Fibroblast of the aortic adventitia (primary cell): ENCODE data around the gene HBG1. TPM values are rescaled to one million over a fixed set of nuclear protein-coding genes. Genes with fewer than 3 reads are reported as not detected.
"Not testable (repeated sequence)": the region's sequence is repeated elsewhere in the genome, so short reads cannot be mapped to it uniquely, and the experiment has no call there.

Experiments used
- DNase-seq: peaks from one replicate; pipeline ENCODE4 v3.0.0-alpha.2; 2010; ENCODE audit warnings: low read depth
- H3K4me3 ChIP-seq: 2 replicates; pipeline ENCODE4 v1.5.1; 2011; ENCODE audit warnings: low read depth, mild to moderate bottlenecking, control low read depth, low read length, moderate library complexity
- CTCF ChIP-seq: IDR thresholded peaks from 2 replicates; pipeline ENCODE4 v1.5.1; 2011; ENCODE audit warnings: mild to moderate bottlenecking, low read length, control low read depth, inconsistent platforms; ENCODE audit not compliant: insufficient read depth
- total RNA-seq: library from RNA; depleted of rRNA; stranded (reverse); fragments of >200 nt; gene quantifications from 2 replicates; pipeline ENCODE4 v1.2.3, GENCODE V29; 2012; ENCODE audit warnings: low replicate concordance

HBG1 gene
- total RNA-seq, 1 donor: not detected

GRCh38 chr11:5252919-5253265 lies 3.2 kb upstream of the HBG1 start:
- no peak for TF ChIP-seq CTCF
- H3K4me3 ChIP-seq: no peak overlapping the region
- no peak for DNase-seq

GRCh38 chr11:5252192-5252918 lies 2.7 kb upstream of the HBG1 start:
- TF ChIP-seq CTCF: no peak

GRCh38 chr11:5251746-5252145 lies 2.1 kb upstream of the HBG1 start:
- no peak for TF ChIP-seq CTCF
- H3K4me3 ChIP-seq: no peak overlapping the region
- no peak for DNase-seq

More at GRCh38 chr11:5252192-5252918, 2.7 kb upstream of the HBG1 start:
- H3K4me3 ChIP-seq: no peak overlapping the region
- DNase-seq: no peak

- no peak for DNase-seq
- TF ChIP-seq CTCF: no peak
- no peak overlapping the region for H3K4me3 ChIP-seq
Measured at GRCh38 chr11:5250543-5251204, 1.0 kb upstream of the HBG1 start.

GRCh38 chr11:5248498-5248897 lies 1.2 kb downstream of the HBG1 start:
- not testable (repeated sequence) for H3K4me3 ChIP-seq, DNase-seq

- no peak for TF ChIP-seq CTCF
- DNase-seq: no peak
- no peak overlapping the region for H3K4me3 ChIP-seq
Measured at GRCh38 chr11:5247472-5248192, 2.0 kb downstream of the HBG1 start.

GRCh38 chr11:5246772-5247471 lies 2.7 kb downstream of the HBG1 start:
- no peak overlapping the region for H3K4me3 ChIP-seq
- TF ChIP-seq CTCF: no peak
- no peak for DNase-seq
